SJCRH30 (cell line): ENCODE measurements around the gene NCR3LG1. TPM values are rescaled to one million over a fixed set of nuclear protein-coding genes. Genes with fewer than 3 reads are reported as not detected.
A peak's percentile ranks its signal among the peaks of the same experiment; 100 is the strongest.

Experiments used
- DNase-seq, 2 experiments: peaks; one replicate each; pipeline ENCODE4 v3.0.0-alpha.2; 2015 to 2020
- H3K27ac ChIP-seq: fragments of 250-450 bp; sonication (Bioruptor Pico); 2 replicates; pipeline ENCODE4 v1.5.1; 2020; ENCODE audit warnings: mild to moderate bottlenecking, moderate library complexity
- H3K27me3 ChIP-seq: fragments of 250-450 bp; sonication (Bioruptor Pico); 2 replicates; pipeline ENCODE4 v1.5.1; 2020; ENCODE audit warnings: mild to moderate bottlenecking, moderate library complexity
- H3K36me3 ChIP-seq: fragments of 250-450 bp; sonication (Bioruptor Pico); 2 replicates; pipeline ENCODE4 v1.5.1; 2020; ENCODE audit warnings: mild to moderate bottlenecking, moderate library complexity
- H3K4me1 ChIP-seq: fragments of 250-450 bp; sonication (Bioruptor Pico); 2 replicates; pipeline ENCODE4 v1.5.1; 2020; ENCODE audit warnings: mild to moderate bottlenecking, moderate library complexity
- H3K4me3 ChIP-seq: fragments of 250-450 bp; sonication (Bioruptor Pico); 2 replicates; pipeline ENCODE4 v1.5.1; 2020; ENCODE audit warnings: mild to moderate bottlenecking, moderate library complexity
- H3K9me3 ChIP-seq: fragments of 250-450 bp; sonication (Bioruptor Pico); replicated peaks from 2 replicates; pipeline ENCODE4 v1.5.1; 2020; ENCODE audit warnings: mild to moderate bottlenecking, moderate library complexity
- total RNA-seq: library from RNA; depleted of rRNA; stranded (reverse); fragments of >200 nt; shearing (Covaris generic); gene quantifications from 2 replicates; pipeline ENCODE4 v1.2.3, GENCODE V29; 2014; rRNA removed

NCR3LG1 gene
- 7.8 and 8.1 TPM in 2 replicates for total RNA-seq

- Histone ChIP-seq H3K27ac (no peak within 1 kb of the TSS), H3K4me1 (no peaks in the 10 kb centered on the region; the same call in 1 of the 2 replicates), H3K4me3 (peak within 1 kb of the TSS; percentile 71), H3K36me3 (no peaks in the 10 kb centered on the region), H3K9me3 (no peaks in the 10 kb centered on the region), H3K27me3 (no peaks in the 10 kb centered on the region)
- DNase-seq = peak; percentile 28 to 40
These were observed at the start of gene NCR3LG1 for GRCh38 chr11:17351510-17352176. NCR3LG1 (plus strand) TSS chr11:17351800; CDS start chr11:17351970, 170 bp downstream.

GRCh38 chr11:17313349-17314231, 38.0 kb upstream of the NCR3LG1 start:
- Histone ChIP-seq H3K4me1 (peaks cover 7% of the 10 kb centered on the region), H3K4me3 (no peak overlapping the region), H3K27me3 (no peaks in the 10 kb centered on the region), H3K9me3 (no peaks in the 10 kb centered on the region), H3K27ac (no peak overlapping the region), H3K36me3 (no peaks in the 10 kb centered on the region)
- no peak for DNase-seq

- no peaks in the 10 kb centered on the region for H3K36me3 ChIP-seq
- no peak overlapping the region for H3K4me3 ChIP-seq
- no peaks in the 10 kb centered on the region for H3K27me3 ChIP-seq
- peaks cover 7% of the 10 kb centered on the region for H3K4me1 ChIP-seq
- H3K27ac ChIP-seq = no peak overlapping the region
- peak in 1 of 2 experiments; percentile 37 for DNase-seq
- H3K9me3 ChIP-seq = no peaks in the 10 kb centered on the region
These were observed 37.4 kb upstream of the NCR3LG1 start for GRCh38 chr11:17314232-17314547.

GRCh38 chr11:17314904-17315426, 36.6 kb upstream of the NCR3LG1 start:
- Histone ChIP-seq H3K4me3 (no peak overlapping the region), H3K36me3 (no peaks in the 10 kb centered on the region), H3K4me1 (peaks cover 7% of the 10 kb centered on the region), H3K27me3 (no peaks in the 10 kb centered on the region), H3K9me3 (no peaks in the 10 kb centered on the region), H3K27ac (no peak overlapping the region)
- no peak for DNase-seq

- Histone ChIP-seq H3K4me1 (no peaks in the 10 kb centered on the region), H3K27me3 (no peaks in the 10 kb centered on the region), H3K27ac (no peak overlapping the region), H3K36me3 (no peaks in the 10 kb centered on the region), H3K9me3 (no peaks in the 10 kb centered on the region), H3K4me3 (no peak overlapping the region)
- no peak for DNase-seq
These were observed 22.6 kb upstream of the NCR3LG1 start for GRCh38 chr11:17328871-17329494.

- H3K36me3 ChIP-seq = no peaks in the 10 kb centered on the region
- H3K27ac ChIP-seq = no peak overlapping the region
- no peaks in the 10 kb centered on the region for H3K27me3 ChIP-seq
- no peak overlapping the region for H3K4me3 ChIP-seq
- DNase-seq = no peak
- H3K9me3 ChIP-seq = no peaks in the 10 kb centered on the region
- H3K4me1 ChIP-seq = no peaks in the 10 kb centered on the region
These were observed 19.9 kb upstream of the NCR3LG1 start for GRCh38 chr11:17331669-17332068.

GRCh38 chr11:17333799-17334586, 17.6 kb upstream of the NCR3LG1 start:
- H3K4me3 ChIP-seq = no peak overlapping the region
- peaks cover 4% of the 10 kb centered on the region for H3K9me3 ChIP-seq
- DNase-seq = no peak
- no peak overlapping the region for H3K27ac ChIP-seq
- H3K36me3 ChIP-seq = no peaks in the 10 kb centered on the region
- no peaks in the 10 kb centered on the region for H3K27me3 ChIP-seq
- no peaks in the 10 kb centered on the region for H3K4me1 ChIP-seq

- Histone ChIP-seq H3K4me3 (no peak overlapping the region), H3K27me3 (no peaks in the 10 kb centered on the region), H3K36me3 (no peaks in the 10 kb centered on the region), H3K9me3 (no peaks in the 10 kb centered on the region), H3K4me1 (no peaks in the 10 kb centered on the region), H3K27ac (no peak overlapping the region)
- no peak for DNase-seq
These were observed 8.3 kb upstream of the NCR3LG1 start for GRCh38 chr11:17343257-17343656.

GRCh38 chr11:17343907-17344306, 7.7 kb upstream of the NCR3LG1 start:
- no peak overlapping the region for H3K4me3 ChIP-seq
- H3K9me3 ChIP-seq = no peaks in the 10 kb centered on the region
- no peaks in the 10 kb centered on the region for H3K4me1 ChIP-seq
- H3K27me3 ChIP-seq = no peaks in the 10 kb centered on the region
- no peaks in the 10 kb centered on the region for H3K36me3 ChIP-seq
- no peak for DNase-seq
- no peak overlapping the region for H3K27ac ChIP-seq

- Histone ChIP-seq H3K27me3 (no peaks in the 10 kb centered on the region), H3K9me3 (no peaks in the 10 kb centered on the region), H3K27ac (no peak overlapping the region), H3K4me3 (no peak overlapping the region), H3K36me3 (no peaks in the 10 kb centered on the region), H3K4me1 (no peaks in the 10 kb centered on the region)
- no peak for DNase-seq
These were observed 3.9 kb upstream of the NCR3LG1 start for GRCh38 chr11:17347676-17348075.

GRCh38 chr11:17350455-17351171, 987 bp upstream of the NCR3LG1 start:
- no peak overlapping the region for H3K4me3 ChIP-seq
- no peak overlapping the region for H3K27ac ChIP-seq
- no peak for DNase-seq
- no peaks in the 10 kb centered on the region; the same call in 1 of the 2 replicates for H3K4me1 ChIP-seq
- no peaks in the 10 kb centered on the region for H3K36me3 ChIP-seq
- H3K9me3 ChIP-seq = no peaks in the 10 kb centered on the region
- no peaks in the 10 kb centered on the region for H3K27me3 ChIP-seq

GRCh38 chr11:17351172-17351509, 459 bp upstream of the NCR3LG1 start:
- no peaks in the 10 kb centered on the region for H3K36me3 ChIP-seq
- DNase-seq = no peak
- H3K9me3 ChIP-seq = no peaks in the 10 kb centered on the region
- peak overlapping the region; percentile 71 for H3K4me3 ChIP-seq
- H3K4me1 ChIP-seq = no peaks in the 10 kb centered on the region; the same call in 1 of the 2 replicates
- H3K27me3 ChIP-seq = no peaks in the 10 kb centered on the region
- no peak overlapping the region for H3K27ac ChIP-seq

GRCh38 chr11:17352950-17353820, 1.6 kb downstream of the NCR3LG1 start:
- no peaks in the 10 kb centered on the region; the same call in 1 of the 2 replicates for H3K4me1 ChIP-seq
- no peaks in the 10 kb centered on the region for H3K27me3 ChIP-seq
- peak overlapping the region; percentile 71 for H3K4me3 ChIP-seq
- no peaks in the 10 kb centered on the region for H3K9me3 ChIP-seq
- H3K36me3 ChIP-seq = no peaks in the 10 kb centered on the region
- peak; percentile 88 for DNase-seq
- H3K27ac ChIP-seq = peak overlapping the region; percentile 61
